GM08714 (cell line): ENCODE measurements around the gene MCHR1.

ENCODE experiments used
- H3K4me3 ChIP-seq: fragments of 200-500 bp; sonication (Bioruptor generic); 2 replicates; pipeline ENCODE4 v1.5.1; 2014; ENCODE audit warnings: mild to moderate bottlenecking, low read length, inconsistent platforms
- ZNF274 ChIP-seq: IDR thresholded peaks from 2 replicates; pipeline ENCODE4 v1.6.1; 2012; ENCODE audit warnings: mild to moderate bottlenecking, low read depth, low read length

Gene MCHR1

DNA sequence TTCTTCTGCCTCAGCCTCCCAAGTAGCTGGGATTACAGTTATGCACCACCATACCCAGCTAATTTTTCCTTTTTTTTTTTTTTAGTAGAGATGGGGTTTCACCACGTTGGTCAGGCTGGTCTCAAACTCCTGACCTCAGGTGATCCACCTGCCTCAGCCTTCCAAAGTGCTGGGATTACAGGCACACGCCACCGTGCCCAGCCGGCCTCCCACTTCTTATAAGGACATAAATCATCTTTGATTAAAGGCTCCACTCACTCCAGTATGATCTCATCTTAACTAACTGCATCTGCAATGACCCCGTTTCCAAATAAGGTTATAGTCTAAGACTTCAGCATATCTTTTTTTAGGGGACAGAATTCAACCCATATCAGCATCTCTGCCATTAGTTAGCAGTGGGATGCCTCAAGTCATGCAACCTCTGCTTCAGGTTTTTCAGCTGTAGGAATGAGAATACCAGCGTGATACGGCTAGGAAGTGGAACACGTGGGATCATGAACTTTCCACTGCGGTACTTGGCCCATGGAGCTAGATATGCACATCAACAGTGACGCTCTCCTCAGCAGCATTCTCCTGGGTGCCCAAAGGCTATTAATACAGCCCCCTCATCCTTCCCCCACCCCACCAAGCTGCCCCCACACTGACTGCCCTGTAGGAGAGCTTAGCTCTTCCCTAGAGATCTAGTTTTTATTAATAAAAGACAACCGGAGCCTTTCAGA, 41.4 kb downstream of the MCHR1 start:
- no peak for TF ChIP-seq ZNF274
- no peak overlapping the region for H3K4me3 ChIP-seq

DNA sequence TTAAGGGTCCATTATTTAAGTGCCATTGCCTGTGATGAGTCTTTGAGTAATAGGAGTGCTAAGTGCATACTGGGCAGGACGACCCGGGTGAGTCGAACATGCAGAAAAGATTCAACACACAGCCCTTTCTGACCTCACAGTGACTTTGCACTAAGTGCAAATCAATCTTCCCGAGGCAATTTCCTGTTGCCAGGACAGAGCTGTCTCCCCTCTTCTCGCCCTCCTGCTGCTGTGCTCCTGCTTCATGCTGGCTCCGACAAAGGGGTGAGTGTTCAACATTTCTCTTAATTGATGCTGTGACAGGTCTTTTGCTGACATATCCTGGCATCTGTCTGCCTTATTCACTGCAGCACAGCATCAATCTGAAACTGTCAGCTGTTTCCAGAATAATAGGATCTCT, 42.0 kb downstream of the MCHR1 start:
- no peak for TF ChIP-seq ZNF274
- H3K4me3 ChIP-seq, result no peak overlapping the region

DNA sequence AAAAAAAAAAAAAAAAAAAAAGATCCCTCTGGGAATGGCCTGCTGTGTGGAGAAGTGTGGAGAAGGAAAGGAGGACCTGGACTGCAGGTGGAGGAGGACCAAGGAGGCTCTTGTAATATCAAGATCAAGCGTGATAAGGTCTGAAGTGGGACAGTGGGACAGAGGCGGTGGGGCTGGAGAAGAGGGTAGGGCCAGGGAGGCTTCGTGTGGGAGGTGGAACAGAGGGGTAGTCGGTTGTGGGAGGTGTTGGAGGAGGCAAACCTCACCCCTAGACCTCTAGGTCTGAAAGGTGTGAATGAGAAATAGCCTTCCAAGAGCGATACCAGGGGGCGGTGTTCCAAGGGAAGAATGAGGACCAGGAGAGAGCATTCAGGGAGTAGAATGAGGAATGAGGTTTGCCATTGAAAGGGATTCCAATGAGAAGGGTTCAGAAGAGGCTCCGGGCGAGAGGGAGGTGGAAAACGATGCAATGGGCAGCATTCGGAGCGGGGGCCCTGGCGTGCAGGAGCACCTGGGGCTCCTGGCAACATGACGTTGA, 44.2 kb downstream of the MCHR1 start:
- no peak for TF ChIP-seq ZNF274
- no peak overlapping the region for H3K4me3 ChIP-seq

DNA sequence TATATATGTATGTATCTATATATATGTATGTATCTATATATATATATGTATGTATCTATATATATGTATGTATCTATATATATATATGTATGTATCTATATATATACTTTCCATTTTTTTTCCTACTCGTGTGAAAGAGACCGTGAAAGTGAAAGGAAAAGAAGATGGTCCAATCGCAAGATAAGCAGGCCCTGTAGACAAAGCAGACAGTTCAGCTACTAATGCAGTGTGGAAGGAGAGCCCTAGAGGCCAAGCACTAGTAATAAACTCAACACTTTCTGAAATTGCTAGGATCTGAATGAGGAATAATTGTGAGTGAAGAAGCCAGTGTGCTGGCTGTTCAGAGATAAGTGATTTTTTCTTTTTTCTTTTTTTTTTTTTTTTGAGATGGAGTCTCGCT, 47.2 kb downstream of the MCHR1 start:
- H3K4me3 ChIP-seq, result no peak overlapping the region
- TF ChIP-seq ZNF274, result no peak

DNA sequence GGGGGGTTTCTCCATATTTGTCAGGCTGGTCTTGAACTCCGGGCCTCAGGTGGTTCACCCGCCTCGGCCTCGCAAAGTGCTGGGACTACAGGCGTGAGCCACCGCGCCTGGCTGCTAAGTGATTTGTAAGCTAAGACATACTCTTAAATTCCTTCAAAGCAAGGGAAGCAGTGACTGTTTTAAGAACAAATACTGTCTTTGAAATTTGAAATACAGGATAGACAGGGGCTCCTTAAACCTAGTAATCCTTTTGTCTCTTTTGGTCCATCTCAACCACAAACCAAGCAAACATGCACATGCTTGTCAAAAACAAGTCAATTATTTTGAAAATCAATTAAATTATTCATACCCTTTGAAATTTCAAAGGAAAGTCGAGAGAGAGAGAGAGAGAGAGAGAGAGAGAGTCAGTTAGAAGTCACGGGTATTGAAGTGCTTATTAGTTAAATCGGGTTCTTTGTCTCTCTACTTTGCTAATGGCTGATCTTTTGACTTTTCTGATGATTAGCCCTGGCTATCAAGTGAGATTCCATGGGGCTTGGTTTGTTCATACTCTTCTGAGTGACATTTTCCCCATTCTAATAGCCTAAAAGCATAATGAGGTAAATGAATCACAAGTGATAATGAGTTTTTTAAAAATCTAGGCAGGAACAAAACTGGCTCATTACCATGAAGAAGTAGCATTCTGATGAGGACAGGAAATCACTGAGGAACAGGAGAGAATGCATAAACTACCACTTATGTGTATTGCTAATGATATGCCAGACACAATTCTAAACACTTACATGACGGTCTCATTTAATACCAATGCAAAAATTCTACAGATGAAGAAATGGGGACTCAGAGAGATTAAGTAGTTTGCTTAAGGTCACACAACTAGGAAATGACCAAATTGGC, 48.0 kb downstream of the MCHR1 start:
- TF ChIP-seq ZNF274, result no peak
- H3K4me3 ChIP-seq, result no peak overlapping the region

DNA sequence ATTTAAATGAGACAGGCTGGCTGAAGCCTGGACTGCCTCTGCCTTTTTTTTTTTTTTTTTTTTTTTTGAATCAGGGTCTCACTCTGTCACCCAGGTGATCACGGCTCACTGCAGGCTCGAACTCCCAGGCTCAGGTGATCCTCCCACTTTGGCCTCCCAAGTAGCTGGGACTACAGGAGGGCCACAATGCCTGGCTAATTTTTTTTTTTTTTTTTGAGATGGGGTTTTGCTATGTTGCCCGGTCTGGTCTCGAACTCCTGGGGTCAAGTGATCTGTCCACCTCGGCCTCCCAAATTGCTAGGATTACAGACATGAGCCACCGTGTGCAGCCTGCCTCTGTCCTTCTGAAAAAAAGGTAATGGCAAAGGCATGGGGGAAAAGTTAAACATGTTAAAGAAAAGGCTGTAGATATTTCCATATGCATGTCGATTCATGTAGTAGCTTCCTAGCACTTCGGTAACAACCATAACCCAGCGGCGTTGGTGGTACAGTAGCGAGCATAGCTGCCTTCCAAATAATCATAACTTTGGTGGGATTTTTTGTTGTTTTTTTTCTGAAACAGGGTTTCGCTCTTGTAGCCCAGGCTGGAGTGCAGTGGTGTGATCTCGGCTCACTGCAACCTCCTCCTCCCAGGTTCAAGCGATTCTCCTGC, 48.8 kb downstream of the MCHR1 start:
- no peak for TF ChIP-seq ZNF274
- no peak overlapping the region for H3K4me3 ChIP-seq

DNA sequence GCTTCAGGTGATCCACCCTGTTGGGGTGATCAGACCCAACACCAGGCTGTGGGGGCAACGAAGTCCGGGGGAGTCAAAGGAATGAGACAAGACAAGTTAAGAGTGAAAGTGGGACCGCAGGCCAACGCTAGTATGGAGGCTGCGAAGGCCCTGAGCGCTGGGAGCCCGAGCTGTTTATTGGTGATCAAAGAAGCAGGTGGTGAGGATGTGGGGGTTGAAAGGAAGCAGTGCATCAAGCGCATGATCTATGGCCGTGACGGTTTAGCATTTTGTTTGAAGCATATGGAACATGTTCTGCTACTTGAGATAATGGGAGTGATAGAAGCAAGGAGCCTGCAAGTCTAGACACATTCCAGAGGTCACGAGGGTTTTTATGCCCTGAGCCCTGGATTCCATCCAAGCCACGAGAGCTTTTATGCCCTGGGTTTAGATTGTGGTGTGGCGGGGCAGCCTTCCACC, 49.5 kb downstream of the MCHR1 start:
- H3K4me3 ChIP-seq, result no peak overlapping the region
- TF ChIP-seq ZNF274, result no peak

DNA sequence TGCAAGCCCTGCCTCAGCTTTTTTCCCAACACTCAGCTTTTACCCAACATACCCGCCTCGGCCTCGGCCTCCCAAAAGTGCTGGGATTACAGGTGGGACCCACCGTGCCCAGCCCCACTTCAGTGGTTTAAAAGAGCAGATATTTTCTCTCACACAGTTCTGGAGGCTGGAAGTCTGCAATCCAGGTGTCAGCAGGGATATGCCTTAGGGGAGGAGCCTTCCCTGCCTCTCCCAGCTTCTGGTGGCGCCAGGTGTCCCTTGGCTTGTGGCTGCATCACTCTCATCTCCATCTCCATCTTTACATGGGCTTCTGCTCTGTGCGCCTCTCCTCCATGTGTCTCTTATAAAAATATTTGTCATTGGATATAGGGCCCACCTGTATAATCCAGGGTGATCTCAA, 50.0 kb downstream of the MCHR1 start:
- H3K4me3 ChIP-seq, result no peak overlapping the region
- no peak for TF ChIP-seq ZNF274
